Activated T-cell treated with anti-CD3 and anti-CD28 coated beads for 1 hour (primary cell): ENCODE measurements around the gene SUOX.
A peak's percentile ranks its signal among the peaks of the same experiment; 100 is the strongest.
"Not testable (repeated sequence)": the region's sequence is repeated elsewhere in the genome, so short reads cannot be mapped to it uniquely, and the experiment has no call there.

ENCODE experiments used
- DNase-seq: peaks from one replicate; pipeline ENCODE4 v3.0.0-alpha.2; 2020; ENCODE audit warnings: low read depth

Gene SUOX

GRCh38 chr12:56020423-56021184, 23.5 kb downstream of the SUOX start, which contains the start of gene IKZF4:
IKZF4 (plus strand) TSS chr12:56021043; CDS start chr12:56021494, 451 bp downstream.
- DNase-seq: no peak

GRCh38 chr12:56021889-56022497, 24.9 kb downstream of the SUOX start:
- no peak for DNase-seq

GRCh38 chr12:56028511-56029165, 31.6 kb downstream of the SUOX start:
- DNase-seq: no peak

GRCh38 chr12:56029166-56029519, 32.1 kb downstream of the SUOX start:
- DNase-seq: no peak

- no peak for DNase-seq
These were observed 32.7 kb downstream of the SUOX start for GRCh38 chr12:56029666-56030293.

- DNase-seq: no peak
These were observed 34.9 kb downstream of the SUOX start for GRCh38 chr12:56031987-56032386.

GRCh38 chr12:56034586-56035332, 37.7 kb downstream of the SUOX start:
- DNase-seq: no peak

- DNase-seq: no peak
These were observed 40.1 kb downstream of the SUOX start for GRCh38 chr12:56037161-56037560.

- no peak for DNase-seq
These were observed 41.1 kb downstream of the SUOX start for GRCh38 chr12:56038022-56038655.

- no peak for DNase-seq
These were observed 43.1 kb downstream of the SUOX start for GRCh38 chr12:56040151-56040550.

GRCh38 chr12:56040963-56041551, 44.0 kb downstream of the SUOX start:
- DNase-seq: no peak

- peak; percentile 86 for DNase-seq
These were observed 44.7 kb downstream of the SUOX start, which contains the start of gene RPS26 for GRCh38 chr12:56041552-56042429. RPS26 (plus strand) TSS chr12:56041918; CDS start chr12:56042167, 249 bp downstream.

- not testable (repeated sequence) for DNase-seq
These were observed 45.3 kb downstream of the SUOX start for GRCh38 chr12:56042430-56042813.

- no peak for DNase-seq
These were observed 45.8 kb downstream of the SUOX start for GRCh38 chr12:56042843-56043242.

- no peak for DNase-seq
These were observed 49.1 kb downstream of the SUOX start for GRCh38 chr12:56046027-56046780.

- DNase-seq: no peak
These were observed 56.4 kb downstream of the SUOX start for GRCh38 chr12:56053407-56053893.
